Uterus (tissue), 4 donors: Measurements from ENCODE around the gene TCF4. TPM values are rescaled to one million over a fixed set of nuclear protein-coding genes. Genes with fewer than 3 reads are reported as not detected.

ENCODE experiments used
- DNase-seq, 2 donors: peaks; one replicate each; pipeline ENCODE4 v3.0.0-alpha.2; 2019 to 2020
- H3K27ac ChIP-seq, 2 donors: fragments of 200-600 bp; sonication (generic); 1 replicate in 1 of 2; 2 replicates in 1 of 2; pipeline ENCODE4 v1.5.1; 2016 to 2018
- H3K27me3 ChIP-seq, 2 donors: fragments of 200-600 bp; sonication (generic); one replicate each; pipeline ENCODE4 v1.5.1; 2018 to 2019; ENCODE audit warnings: control low read depth in 1 of 2
- H3K36me3 ChIP-seq, 2 donors: fragments of 200-600 bp; sonication (generic); one replicate each; pipeline ENCODE4 v1.5.1; 2019; ENCODE audit warnings: control low read depth in 1 of 2
- H3K4me1 ChIP-seq, 2 donors: fragments of 200-600 bp; sonication (generic); one replicate each; pipeline ENCODE4 v1.5.1; 2018 to 2019; ENCODE audit warnings: control low read depth in 1 of 2
- H3K4me3 ChIP-seq, 2 donors: fragments of 200-600 bp; sonication (generic); 1 replicate in 1 of 2; 2 replicates in 1 of 2; pipeline ENCODE4 v1.5.1; 2018 to 2019; ENCODE audit warnings: mild to moderate bottlenecking in 1 of 2
- H3K9me3 ChIP-seq, 2 donors: fragments of 200-600 bp; sonication (generic); one replicate each; pipeline ENCODE4 v1.5.1; 2019; ENCODE audit warnings: control low read depth in 1 of 2
- CTCF ChIP-seq, 4 experiments: fragments of 200-600 bp in 2 of 4; fragments of 450-650 bp in 2 of 4; sonication (generic) in 2 of 4; IDR thresholded peaks; one replicate each; pipeline ENCODE4 v1.5.1; 2016 to 2019; ENCODE audit warnings: antibody characterized with exemption in 4 of 4, mild to moderate bottlenecking in 2 of 4, moderate library complexity in 1 of 4
- POLR2A ChIP-seq, 2 donors: fragments of 450-650 bp; IDR thresholded peaks; one replicate each; pipeline ENCODE4 v1.6.1; 2016; ENCODE audit warnings: antibody characterized with exemption in 2 of 2, mild to moderate bottlenecking in 1 of 2, moderate library complexity in 1 of 2
- intact Hi-C: fragments of 100-400 bp; cut with DNase I; formaldehyde crosslinking; loops from one replicate; pipeline ENCODE4 v1.15.1; 2023; ENCODE audit warnings: low total_unique reads
- total RNA-seq, 4 donors: library from RNA; depleted of rRNA in 3 of 4; stranded (reverse); fragments of >200 nt in 3 of 4; gene quantifications; one replicate each; pipeline versions ENCODE4 v1.1.0 to v1.2.4, GENCODE V29; 2014 to 2023
- donor health status: DM: yes; HTN: yes; CAD: no.

TCF4 gene
- total RNA-seq, 4 donors from 2014 or later: 123 to 514 (median 163) TPM

GRCh38 chr18:55442561-55442960 is 145.4 kb downstream of the TCF4 start:
- Histone ChIP-seq H3K36me3 (no peaks in the 10 kb centered on the region), H3K9me3 (no peaks in the 10 kb centered on the region), H3K27me3 (no peaks in the 10 kb centered on the region), H3K27ac (no peak overlapping the region), H3K4me3 (no peak overlapping the region), H3K4me1 (no peaks in the 10 kb centered on the region)
- no peak for DNase-seq
- TF ChIP-seq POLR2A (IDR thresholded peaks at IDR 0.05): no peak
- intact Hi-C loops: no loop called here

GRCh38 chr18:55440988-55441387 is 147.0 kb downstream of the TCF4 start:
- intact Hi-C loops: no loop called here
- no peaks in the 10 kb centered on the region for H3K9me3 ChIP-seq
- H3K27ac ChIP-seq: no peak overlapping the region
- no peaks in the 10 kb centered on the region for H3K4me1 ChIP-seq
- DNase-seq: no peak
- H3K4me3 ChIP-seq: no peak overlapping the region
- H3K36me3 ChIP-seq: no peaks in the 10 kb centered on the region
- no peak for TF ChIP-seq CTCF (IDR thresholded peaks at IDR 0.05)
- no peak for TF ChIP-seq POLR2A (IDR thresholded peaks at IDR 0.05)
- no peaks in the 10 kb centered on the region for H3K27me3 ChIP-seq

- H3K27me3 ChIP-seq: no peaks in the 10 kb centered on the region
- H3K9me3 ChIP-seq: no peaks in the 10 kb centered on the region
- no peaks in the 10 kb centered on the region for H3K4me1 ChIP-seq
- TF ChIP-seq POLR2A (IDR thresholded peaks at IDR 0.05): no peak
- TF ChIP-seq CTCF (IDR thresholded peaks at IDR 0.05): no peak
- no peak overlapping the region for H3K4me3 ChIP-seq
- no peaks in the 10 kb centered on the region for H3K36me3 ChIP-seq
- no peak overlapping the region for H3K27ac ChIP-seq
- DNase-seq: no peak
- intact Hi-C loops: no loop called here
These were observed 148.9 kb downstream of the TCF4 start for GRCh38 chr18:55439056-55439455.

GRCh38 chr18:55435592-55435991 is 152.4 kb downstream of the TCF4 start:
- intact Hi-C loops: no loop called here
- H3K27me3 ChIP-seq: no peaks in the 10 kb centered on the region
- no peaks in the 10 kb centered on the region for H3K4me1 ChIP-seq
- TF ChIP-seq POLR2A (IDR thresholded peaks at IDR 0.05) (no peak), CTCF (IDR thresholded peaks at IDR 0.05) (no peak)
- H3K27ac ChIP-seq: no peak overlapping the region
- H3K36me3 ChIP-seq: no peaks in the 10 kb centered on the region
- DNase-seq: no peak
- no peak overlapping the region for H3K4me3 ChIP-seq
- H3K9me3 ChIP-seq: no peaks in the 10 kb centered on the region

- TF ChIP-seq POLR2A (IDR thresholded peaks at IDR 0.05) (no peak), CTCF (IDR thresholded peaks at IDR 0.05) (no peak)
- Histone ChIP-seq H3K27me3 (no peaks in the 10 kb centered on the region), H3K4me3 (no peak overlapping the region), H3K36me3 (no peaks in the 10 kb centered on the region), H3K27ac (no peak overlapping the region), H3K4me1 (no peaks in the 10 kb centered on the region), H3K9me3 (no peaks in the 10 kb centered on the region)
- no peak for DNase-seq
- intact Hi-C loops: no loop called here
These were observed 154.3 kb downstream of the TCF4 start for GRCh38 chr18:55433648-55434047.

GRCh38 chr18:55433140-55433539 is 154.9 kb downstream of the TCF4 start:
- H3K4me1 ChIP-seq: no peaks in the 10 kb centered on the region
- intact Hi-C loops: no loop called here
- no peaks in the 10 kb centered on the region for H3K9me3 ChIP-seq
- DNase-seq: no peak
- H3K27ac ChIP-seq: peak overlapping the region in 1 of 2 donors; percentile 39
- no peaks in the 10 kb centered on the region for H3K36me3 ChIP-seq
- H3K4me3 ChIP-seq: no peak overlapping the region
- TF ChIP-seq CTCF (IDR thresholded peaks at IDR 0.05): no peak
- TF ChIP-seq POLR2A (IDR thresholded peaks at IDR 0.05): no peak
- H3K27me3 ChIP-seq: no peaks in the 10 kb centered on the region
